Neural progenitor cell (in vitro differentiated cells): ENCODE data around the gene RTN4RL1.

ENCODE experiments used
- EZH2 ChIP-seq: fragments of 200-600 bp; sonication (generic); IDR thresholded peaks from 2 replicates; pipeline ENCODE4 v1.6.1; 2017; ENCODE audit warnings: antibody characterized with exemption, mild to moderate bottlenecking, moderate library complexity
- TF ChIP-seq, protein P1 (sequence below): fragments of 200-600 bp; sonication (generic); IDR thresholded peaks from 2 replicates; pipeline ENCODE4 v1.5.1; 2017; ENCODE audit warnings: antibody characterized with exemption, mild to moderate bottlenecking

DNA sequence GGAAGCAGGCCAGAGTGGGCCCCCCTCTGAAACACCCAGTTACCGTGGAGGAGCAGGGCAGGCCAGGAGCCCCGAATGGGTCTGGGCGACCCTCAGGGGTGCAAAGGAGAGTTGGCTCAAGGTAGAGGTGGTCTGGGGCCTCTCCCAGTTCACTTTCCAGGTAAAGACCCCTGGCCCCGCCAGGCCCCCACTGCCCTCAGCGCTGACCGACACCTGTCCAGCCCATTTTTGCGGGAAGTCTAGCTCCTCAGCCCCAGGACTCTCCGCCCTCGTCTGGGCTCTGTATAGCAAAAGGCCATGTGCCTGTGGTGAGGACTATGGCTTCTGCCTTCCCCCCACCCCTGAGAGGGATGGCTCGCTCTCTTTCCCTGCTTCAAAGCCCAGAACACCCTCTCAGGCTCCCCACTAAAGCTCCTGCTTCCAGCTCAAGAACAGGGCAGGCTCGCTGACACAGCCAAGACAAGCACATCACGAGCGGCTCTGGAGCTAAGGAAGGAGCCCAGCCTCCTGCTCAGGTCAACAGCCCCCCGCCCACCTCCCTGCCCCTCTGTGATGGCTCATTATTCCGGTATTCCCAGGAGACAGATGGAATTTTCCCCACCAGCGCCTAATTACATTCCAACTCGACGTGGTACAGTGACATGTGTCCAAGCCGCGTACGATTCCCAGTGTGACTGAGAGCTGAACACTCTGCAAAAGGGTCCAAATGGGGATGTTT lies 59.4 kb downstream of the RTN4RL1 start:
- TF ChIP-seq EZH2 = no peak
- TF ChIP-seq, protein P1, sequence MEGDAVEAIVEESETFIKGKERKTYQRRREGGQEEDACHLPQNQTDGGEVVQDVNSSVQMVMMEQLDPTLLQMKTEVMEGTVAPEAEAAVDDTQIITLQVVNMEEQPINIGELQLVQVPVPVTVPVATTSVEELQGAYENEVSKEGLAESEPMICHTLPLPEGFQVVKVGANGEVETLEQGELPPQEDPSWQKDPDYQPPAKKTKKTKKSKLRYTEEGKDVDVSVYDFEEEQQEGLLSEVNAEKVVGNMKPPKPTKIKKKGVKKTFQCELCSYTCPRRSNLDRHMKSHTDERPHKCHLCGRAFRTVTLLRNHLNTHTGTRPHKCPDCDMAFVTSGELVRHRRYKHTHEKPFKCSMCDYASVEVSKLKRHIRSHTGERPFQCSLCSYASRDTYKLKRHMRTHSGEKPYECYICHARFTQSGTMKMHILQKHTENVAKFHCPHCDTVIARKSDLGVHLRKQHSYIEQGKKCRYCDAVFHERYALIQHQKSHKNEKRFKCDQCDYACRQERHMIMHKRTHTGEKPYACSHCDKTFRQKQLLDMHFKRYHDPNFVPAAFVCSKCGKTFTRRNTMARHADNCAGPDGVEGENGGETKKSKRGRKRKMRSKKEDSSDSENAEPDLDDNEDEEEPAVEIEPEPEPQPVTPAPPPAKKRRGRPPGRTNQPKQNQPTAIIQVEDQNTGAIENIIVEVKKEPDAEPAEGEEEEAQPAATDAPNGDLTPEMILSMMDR = no peak
